Suprapubic skin (tissue), 4 donors: ENCODE measurements around the gene FOXK2.

ENCODE experiments used
- POLR2A ChIP-seq, 2 donors: fragments of 450-650 bp; IDR thresholded peaks; one replicate each; pipeline ENCODE4 v1.6.1; 2017; ENCODE audit warnings: antibody characterized with exemption in 2 of 2, mild to moderate bottlenecking in 2 of 2, moderate library complexity in 2 of 2
- POLR2AphosphoS5 ChIP-seq, 3 donors: sonication (generic); formaldehyde crosslinking; IDR thresholded peaks; one replicate each; pipeline ENCODE4 v1.6.1; 2017; ENCODE audit warnings: antibody characterized with exemption in 3 of 3
- TF ChIP-seq, protein P1 (sequence below), 2 donors: fragments of 200-600 bp in 1 of 2; fragments of 450-650 bp in 1 of 2; sonication (generic) in 1 of 2; IDR thresholded peaks; one replicate each; pipeline ENCODE4 v1.5.1; 2016 to 2019; ENCODE audit warnings: antibody characterized with exemption in 2 of 2, mild to moderate bottlenecking in 1 of 2, moderate library complexity in 1 of 2

DNA sequence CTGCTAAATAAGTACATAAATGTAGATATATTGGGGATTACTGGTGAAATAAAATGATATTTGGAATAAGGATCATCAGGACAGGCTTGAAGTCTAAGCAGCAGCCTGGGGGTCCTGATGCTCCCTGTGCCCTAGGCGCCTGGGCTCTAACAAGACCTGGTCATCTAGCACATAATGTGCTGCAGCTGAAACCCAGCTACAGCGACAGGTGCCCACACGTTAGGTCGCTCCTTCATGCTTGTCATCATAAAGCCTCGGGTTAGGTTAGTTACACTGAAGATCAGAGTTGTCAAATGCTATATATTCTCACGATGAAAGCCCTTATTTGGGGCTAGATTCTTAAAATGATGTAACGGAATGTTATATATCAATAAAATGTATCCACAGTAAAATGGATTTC, 49.5 kb upstream of the FOXK2 start:
- TF ChIP-seq, protein P1, sequence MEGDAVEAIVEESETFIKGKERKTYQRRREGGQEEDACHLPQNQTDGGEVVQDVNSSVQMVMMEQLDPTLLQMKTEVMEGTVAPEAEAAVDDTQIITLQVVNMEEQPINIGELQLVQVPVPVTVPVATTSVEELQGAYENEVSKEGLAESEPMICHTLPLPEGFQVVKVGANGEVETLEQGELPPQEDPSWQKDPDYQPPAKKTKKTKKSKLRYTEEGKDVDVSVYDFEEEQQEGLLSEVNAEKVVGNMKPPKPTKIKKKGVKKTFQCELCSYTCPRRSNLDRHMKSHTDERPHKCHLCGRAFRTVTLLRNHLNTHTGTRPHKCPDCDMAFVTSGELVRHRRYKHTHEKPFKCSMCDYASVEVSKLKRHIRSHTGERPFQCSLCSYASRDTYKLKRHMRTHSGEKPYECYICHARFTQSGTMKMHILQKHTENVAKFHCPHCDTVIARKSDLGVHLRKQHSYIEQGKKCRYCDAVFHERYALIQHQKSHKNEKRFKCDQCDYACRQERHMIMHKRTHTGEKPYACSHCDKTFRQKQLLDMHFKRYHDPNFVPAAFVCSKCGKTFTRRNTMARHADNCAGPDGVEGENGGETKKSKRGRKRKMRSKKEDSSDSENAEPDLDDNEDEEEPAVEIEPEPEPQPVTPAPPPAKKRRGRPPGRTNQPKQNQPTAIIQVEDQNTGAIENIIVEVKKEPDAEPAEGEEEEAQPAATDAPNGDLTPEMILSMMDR (IDR thresholded peaks at IDR 0.05): no peak
- TF ChIP-seq POLR2AphosphoS5 (IDR thresholded peaks at IDR 0.05) (no peak), POLR2A (IDR thresholded peaks at IDR 0.05) (no peak)
